ENCODE results near the gene MSH3.
"Not testable (repeated sequence)": the region's sequence is repeated elsewhere in the genome, so short reads cannot be mapped to it uniquely, and the experiment has no call there.

MSH3 gene

DNA sequence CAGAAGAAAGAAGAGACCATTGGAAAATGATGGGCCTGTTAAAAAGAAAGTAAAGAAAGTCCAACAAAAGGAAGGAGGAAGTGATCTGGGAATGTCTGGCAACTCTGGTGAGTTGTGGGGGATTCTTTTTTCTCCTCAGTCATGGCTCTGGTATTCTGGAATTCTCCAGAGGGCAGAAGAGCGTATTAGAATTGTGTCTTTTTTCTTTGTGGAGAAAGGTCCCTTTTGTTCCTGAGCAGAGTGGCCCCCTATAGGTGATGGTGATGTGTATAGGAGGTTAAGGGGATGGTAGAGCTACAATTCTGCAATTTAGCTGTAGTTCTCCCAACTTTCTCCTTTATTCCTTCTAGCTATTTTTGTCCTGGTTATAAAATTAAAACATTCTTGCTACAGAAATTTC, 2.0 kb downstream of the MSH3 start:
- DNase-seq (ENCODE audit: low read depth, low spot score), result no peak

GRCh38 chr5:80659106-80659505, 4.7 kb downstream of the MSH3 start:
- no peak for DNase-seq (ENCODE audit: low read depth, low spot score)

DNA sequence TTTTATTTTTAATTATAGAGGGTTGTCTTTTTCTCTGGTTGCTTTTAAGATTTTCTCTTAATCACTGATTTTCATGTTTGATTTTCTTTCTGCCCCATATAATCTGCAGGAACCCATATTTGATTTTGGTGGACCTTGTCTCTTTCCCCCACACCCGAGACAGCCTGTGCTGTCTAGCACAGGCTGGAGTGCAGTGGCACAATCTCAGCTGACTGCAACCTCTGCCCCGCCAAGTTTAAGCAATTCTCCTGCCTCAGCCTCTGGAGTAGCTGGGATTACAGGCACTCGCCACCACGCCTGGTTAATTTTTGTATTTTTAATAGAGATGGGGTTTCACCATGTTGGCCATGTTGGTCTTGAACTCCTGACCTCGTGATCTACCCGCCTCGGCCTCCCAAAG, 6.2 kb downstream of the MSH3 start:
- not testable (repeated sequence) for DNase-seq (ENCODE audit: low read depth, low spot score)

GRCh38 chr5:80662108-80662507, 7.7 kb downstream of the MSH3 start:
- DNase-seq (ENCODE audit: low read depth, low spot score), result no peak

DNA sequence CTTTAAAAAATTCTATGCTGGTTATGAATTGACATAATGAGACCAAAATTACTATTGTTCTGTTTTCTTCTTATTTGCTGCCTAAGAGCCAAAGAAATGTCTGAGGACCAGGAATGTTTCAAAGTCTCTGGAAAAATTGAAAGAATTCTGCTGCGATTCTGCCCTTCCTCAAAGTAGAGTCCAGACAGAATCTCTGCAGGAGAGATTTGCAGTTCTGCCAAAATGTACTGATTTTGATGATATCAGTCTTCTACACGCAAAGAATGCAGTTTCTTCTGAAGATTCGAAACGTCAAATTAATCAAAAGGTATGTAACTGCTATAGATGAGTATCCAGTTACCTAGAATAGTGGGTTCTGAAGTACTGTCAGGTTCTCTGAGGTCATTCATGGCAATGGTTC, 10.6 kb downstream of the MSH3 start:
- no peak for DNase-seq (ENCODE audit: low read depth, low spot score)

DNA sequence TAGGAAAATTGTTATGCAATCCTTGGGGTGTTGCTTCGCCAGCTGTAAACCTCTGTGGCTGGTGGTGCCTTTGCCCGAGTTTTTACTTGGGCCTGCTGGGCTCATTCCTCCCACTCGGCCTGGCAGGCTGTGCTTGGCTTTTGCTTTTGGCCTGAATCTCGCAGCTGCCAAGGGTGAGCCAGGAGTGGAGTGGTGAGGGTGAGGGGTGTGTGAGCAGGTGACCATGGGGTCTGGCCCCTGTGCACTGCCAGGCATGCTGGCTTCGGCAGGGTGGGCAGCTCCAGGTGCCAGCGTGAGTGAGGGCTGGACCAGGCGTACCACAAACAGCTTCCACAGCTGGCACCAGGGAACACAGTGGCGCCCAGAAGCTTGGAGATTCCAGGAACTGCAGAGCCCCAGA, 12.9 kb downstream of the MSH3 start:
- no peak for DNase-seq (ENCODE audit: low read depth, low spot score)

DNA sequence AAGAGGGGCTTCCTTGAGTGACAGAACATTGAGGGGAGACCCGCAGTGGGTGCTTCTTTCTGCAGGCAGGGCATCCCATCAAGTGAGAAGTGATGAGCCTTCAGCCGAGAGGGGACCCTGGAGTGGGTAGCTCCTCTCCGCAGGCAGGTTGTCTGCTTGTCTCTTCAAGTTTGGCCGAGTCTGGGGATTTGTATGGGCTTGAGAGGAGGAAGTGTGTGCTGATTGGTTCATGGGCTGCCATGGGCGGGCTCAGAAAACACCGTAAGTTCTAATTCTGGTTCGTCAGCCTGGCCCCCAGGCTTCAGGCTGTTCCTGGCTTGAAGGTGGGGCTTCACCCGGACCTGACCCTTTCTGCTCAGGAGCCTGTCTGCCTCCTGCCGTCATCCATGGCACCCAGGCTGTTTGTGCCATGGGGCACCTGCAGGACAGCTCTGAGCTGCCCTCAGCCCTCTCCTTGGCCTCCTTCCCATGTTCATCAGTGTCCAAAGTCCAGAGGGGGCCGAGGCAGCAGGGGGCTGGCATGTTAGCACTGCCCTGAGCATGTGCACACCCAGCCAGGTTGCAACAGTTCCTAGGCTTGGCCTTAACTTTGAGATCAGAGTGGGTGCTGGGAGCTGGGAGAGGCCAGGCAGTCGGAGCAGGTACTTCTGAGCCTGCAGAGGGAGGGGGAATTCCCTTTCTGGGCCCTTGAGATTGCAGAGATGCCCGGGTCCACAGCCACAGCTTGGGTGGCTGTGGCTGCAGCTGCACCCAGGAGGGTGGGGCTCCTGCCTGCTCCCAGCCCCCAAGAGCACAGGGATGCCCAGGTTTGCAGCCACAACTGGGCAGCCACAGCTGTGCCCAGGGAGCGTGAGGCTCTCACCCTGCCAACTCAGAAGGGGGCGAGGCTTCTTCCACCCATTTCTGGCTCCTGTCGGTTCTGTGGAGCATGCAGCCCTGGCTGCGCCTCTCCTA, 13.8 kb downstream of the MSH3 start:
- DNase-seq (ENCODE audit: low read depth, low spot score), result no peak

- peak; percentile 17 for DNase-seq (ENCODE audit: low read depth, low spot score)
Measured at GRCh38 chr5:80672140-80672736, 17.8 kb downstream of the MSH3 start.

DNA sequence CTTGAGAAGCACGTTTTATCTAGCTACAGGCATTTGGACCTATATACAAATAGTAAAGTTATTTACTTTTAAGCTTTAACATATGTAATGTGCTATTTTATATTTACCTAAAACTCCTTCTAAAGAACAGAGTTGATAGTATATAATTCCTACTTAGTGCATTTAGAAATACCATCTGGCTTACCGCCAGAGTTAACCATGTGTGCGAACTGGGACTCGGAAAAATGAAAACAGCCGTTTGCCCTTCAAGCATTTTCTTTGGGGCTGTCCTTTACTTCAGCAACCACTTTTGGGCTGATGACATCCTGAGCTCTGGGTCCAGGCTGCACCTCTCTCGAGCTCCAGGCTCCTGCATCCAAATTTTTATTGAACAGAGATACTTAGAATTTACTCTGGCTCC, 22.3 kb downstream of the MSH3 start:
- no peak for DNase-seq (ENCODE audit: low read depth, low spot score)

DNA sequence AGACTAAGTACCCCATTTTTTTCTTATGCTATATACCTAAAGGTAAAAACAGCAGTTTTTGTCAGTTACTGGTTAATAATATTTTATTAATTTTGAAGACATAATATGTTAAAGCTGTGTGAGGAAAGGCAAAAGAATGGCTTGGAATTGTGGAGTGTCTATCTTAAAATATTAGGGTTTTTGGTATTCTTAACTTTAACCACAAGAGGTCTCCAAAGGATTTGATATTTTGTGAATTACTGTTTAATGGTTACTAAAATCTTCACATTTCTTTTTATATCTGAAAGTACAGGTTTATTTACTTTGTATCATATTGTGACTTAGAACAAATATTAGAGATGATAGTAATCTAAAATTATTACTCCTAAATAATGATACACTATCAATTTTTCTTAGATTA, 32.3 kb downstream of the MSH3 start:
- no peak for DNase-seq (ENCODE audit: low read depth, low spot score)

- DNase-seq (ENCODE audit: low read depth, low spot score), result no peak
Measured at GRCh38 chr5:80688648-80689420, 34.4 kb downstream of the MSH3 start.

DNA sequence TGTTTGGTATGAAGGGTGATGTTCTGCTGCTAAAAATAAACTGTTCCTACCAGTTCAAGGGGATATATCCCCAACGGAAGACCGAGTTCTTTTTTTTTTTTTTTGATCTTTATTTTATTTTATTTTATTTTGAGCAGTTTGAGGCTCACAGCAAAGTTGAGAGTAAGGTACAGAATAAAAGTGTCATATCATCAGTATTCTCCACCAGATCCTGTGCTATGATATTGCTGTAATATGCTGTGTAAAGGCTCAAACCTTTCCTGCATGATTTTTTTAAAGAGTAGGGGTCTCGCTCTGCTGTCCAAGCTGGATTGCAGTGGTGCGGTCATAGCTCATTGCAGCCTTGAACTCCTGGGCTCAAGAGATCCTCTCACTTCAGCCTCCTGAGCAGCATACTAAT, 35.2 kb downstream of the MSH3 start:
- no peak for DNase-seq (ENCODE audit: low read depth, low spot score)

DNA sequence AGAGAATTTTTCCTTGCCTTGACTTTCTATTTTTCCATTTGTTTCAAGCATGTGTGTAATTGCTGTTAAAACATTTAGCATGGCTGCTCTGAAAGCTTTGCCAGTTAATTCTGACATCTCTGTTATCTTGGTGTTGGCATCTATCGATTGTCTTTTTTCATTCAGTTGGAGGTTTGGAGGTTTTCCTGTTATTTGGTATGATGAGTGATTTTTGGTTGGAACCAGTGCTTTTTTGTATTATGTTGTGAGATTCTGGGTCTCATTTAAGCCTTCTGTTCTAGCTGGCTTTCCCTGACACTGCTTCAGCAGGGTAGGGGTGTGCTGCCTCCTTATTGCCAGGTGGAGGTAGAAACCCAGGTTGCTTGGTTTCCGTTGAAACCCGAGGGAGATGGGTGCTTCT, 41.2 kb downstream of the MSH3 start:
- no peak for DNase-seq (ENCODE audit: low read depth, low spot score)

DNA sequence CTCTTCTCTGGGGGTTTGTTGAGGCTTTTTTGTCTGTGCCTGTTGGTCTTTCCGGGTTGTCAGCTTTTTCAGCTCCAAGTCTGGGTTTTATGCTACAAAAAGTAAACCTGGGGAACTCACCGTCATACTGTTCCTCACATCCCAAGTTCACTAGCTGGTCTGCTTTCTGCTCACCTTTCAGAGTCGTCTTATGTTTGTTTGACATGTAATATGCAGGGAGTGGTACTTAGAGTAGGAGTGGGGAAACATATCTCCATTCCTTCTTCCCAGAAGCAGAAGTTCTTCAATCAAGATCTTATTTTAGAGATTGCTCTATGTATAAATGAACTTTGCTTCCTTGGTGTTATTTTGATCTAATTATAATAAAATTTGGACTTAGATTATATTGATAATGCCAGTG, 42.0 kb downstream of the MSH3 start:
- no peak for DNase-seq (ENCODE audit: low read depth, low spot score)

DNA sequence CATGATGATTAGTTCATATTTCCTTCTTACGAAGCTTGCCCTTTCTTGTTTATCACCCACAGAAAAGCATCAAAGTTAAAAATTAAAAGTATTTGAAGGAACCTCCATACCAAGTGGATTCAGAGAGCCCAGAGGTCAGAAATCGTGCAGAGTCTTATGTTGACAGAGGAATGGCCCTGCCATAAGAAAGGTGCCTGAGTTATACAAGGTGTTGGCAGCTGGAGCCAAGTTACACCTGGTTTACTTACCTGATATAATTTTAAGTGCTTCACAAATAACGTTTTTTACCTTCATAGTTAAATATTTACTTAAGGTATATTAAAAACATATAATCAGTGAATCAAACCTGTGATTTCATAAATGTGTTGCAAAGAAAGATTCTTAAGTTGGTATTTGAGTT, 42.6 kb downstream of the MSH3 start:
- DNase-seq (ENCODE audit: low read depth, low spot score), result no peak

- no peak for DNase-seq (ENCODE audit: low read depth, low spot score)
Measured at GRCh38 chr5:80698369-80698768, 43.9 kb downstream of the MSH3 start.

DNA sequence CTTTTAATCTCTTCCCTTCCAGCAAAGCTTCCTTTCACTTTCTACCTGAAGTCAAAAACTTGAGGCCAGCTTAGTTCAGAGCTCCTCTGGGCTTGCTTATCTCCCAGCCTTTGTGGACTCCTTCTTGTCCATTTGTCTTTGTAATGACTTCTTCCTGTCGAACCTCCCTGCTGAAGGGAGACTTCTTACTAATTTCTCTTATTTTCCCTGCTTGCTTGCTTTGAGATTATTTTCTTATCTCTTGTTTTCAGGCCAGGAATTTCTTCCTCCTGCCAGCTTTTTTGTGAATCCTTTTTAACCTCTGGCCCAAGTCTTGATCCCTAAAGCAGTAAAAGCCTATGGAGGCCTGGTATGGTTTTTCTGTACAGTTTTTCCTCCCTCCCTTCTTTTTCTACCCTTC, 47.1 kb downstream of the MSH3 start:
- no peak for DNase-seq (ENCODE audit: low read depth, low spot score)

DNA sequence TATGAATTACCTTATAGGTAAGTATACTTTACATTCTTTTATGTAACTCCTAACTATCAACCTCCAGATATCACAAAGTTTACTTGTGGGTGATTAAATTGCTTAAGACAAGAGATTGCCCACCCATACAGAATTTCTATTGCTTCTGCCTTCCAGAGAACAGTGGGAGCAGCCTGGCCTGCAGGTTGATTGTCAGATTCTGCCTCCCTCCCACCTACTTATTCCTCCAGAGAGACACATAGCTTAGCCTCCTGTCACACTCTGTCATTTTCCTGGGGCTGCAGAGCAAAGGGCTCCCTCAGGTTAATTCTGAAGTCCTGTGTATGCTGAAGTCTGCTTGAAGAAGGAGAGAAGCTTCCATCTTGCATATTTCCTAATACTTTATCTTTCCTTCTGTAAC, 48.8 kb downstream of the MSH3 start:
- no peak for DNase-seq (ENCODE audit: low read depth, low spot score)

DNA sequence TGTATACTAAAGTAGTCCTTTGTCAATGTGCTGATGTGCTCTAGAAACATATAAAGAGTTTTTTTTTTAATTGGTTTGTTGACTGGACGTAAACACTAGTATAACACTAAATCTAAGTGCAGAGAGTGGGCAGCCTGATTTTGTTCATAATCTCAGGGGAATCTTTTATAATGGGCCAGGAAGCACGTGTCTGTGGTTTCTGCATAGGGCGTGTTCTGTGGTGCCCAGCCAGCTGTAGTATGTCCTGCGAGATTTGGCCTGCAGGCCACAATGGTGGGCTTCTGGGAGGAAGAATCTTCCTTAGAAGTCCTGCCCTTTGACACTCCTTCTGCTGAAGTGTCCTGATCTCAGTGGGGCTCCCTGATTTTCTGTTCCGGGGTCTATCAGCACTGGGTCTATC, 49.3 kb downstream of the MSH3 start:
- no peak for DNase-seq (ENCODE audit: low read depth, low spot score)

GRCh38 chr5:80704221-80704620, 49.8 kb downstream of the MSH3 start:
- no peak for DNase-seq (ENCODE audit: low read depth, low spot score)

GRCh38 chr5:80705216-80705769, 50.8 kb downstream of the MSH3 start:
- DNase-seq (ENCODE audit: low read depth, low spot score), result no peak

DNA sequence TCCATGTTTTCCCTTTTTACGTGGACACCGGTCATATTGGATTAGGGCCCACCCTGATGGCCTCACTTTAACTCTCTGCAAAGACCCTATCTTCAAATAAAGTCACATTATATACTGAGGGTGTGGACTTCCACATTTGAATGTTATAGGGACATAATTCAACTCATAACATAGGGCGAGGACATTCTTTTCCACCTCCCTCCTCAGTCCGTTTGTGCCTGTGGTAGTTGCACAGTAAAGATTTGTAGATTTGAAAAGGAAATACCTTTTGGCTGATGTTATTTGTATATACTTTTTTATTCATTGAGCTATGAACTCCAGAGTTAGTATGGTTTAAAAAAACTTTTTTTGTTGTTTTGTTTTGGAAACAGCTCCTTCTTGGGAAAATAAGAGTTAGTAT, 51.3 kb downstream of the MSH3 start:
- no peak for DNase-seq (ENCODE audit: low read depth, low spot score)

Measured in brain pericyte (primary cell).